Heart left ventricle (tissue), 16 donors: ENCODE measurements around the gene HPSE2. TPM values are rescaled to one million over a fixed set of nuclear protein-coding genes. Genes with fewer than 3 reads are reported as not detected.

Source experiments
- ATAC-seq, 4 donors: fragments of 200-7000 bp; cut with Tn5 transposase; one replicate each; pipeline ENCODE4 v1.9.1; 2020 to 2022; ENCODE audit warnings: moderate library complexity in 4 of 4, mild to moderate bottlenecking in 3 of 4, moderate number of reproducible peaks in 1 of 4
- DNase-seq, 5 donors: peaks; one replicate each; pipeline ENCODE4 v3.0.0-alpha.2; 2020
- H3K27ac ChIP-seq, 12 donors: fragments of 200-600 bp; sonication (generic) in 4 of 12; one replicate each; pipeline versions ENCODE4 v1.5.0 to v1.8.0; 2016 to 2022; ENCODE audit warnings: mild to moderate bottlenecking in 2 of 12
- H3K27me3 ChIP-seq, 9 donors: fragments of 200-600 bp; sonication (generic) in 2 of 9; one replicate each; pipeline versions ENCODE4 v1.5.1 to v1.8.0; 2016 to 2022; ENCODE audit warnings: mild to moderate bottlenecking in 3 of 9
- H3K36me3 ChIP-seq, 9 donors: fragments of 200-600 bp; sonication (generic) in 2 of 9; one replicate each; pipeline versions ENCODE4 v1.5.0 to v1.8.0; 2018 to 2022; ENCODE audit warnings: mild to moderate bottlenecking in 2 of 9
- H3K4me1 ChIP-seq, 12 donors: fragments of 200-600 bp; sonication (generic) in 4 of 12; one replicate each; pipeline versions ENCODE4 v1.5.0 to v1.8.0; 2016 to 2022; ENCODE audit warnings: mild to moderate bottlenecking in 3 of 12
- H3K4me3 ChIP-seq, 12 donors: fragments of 200-600 bp; sonication (generic) in 4 of 12; one replicate each; pipeline versions ENCODE4 v1.5.0 to v1.8.0; 2017 to 2022; ENCODE audit warnings: mild to moderate bottlenecking in 9 of 12, moderate library complexity in 4 of 12
- H3K9me3 ChIP-seq, 12 donors: fragments of 200-600 bp; sonication (generic) in 4 of 12; one replicate each; pipeline versions ENCODE4 v1.5.0 to v1.8.0; 2016 to 2022; ENCODE audit warnings: mild to moderate bottlenecking in 1 of 12
- POLR2A ChIP-seq, 2 donors: fragments of 450-650 bp; IDR thresholded peaks; one replicate each; pipeline ENCODE4 v1.6.1; 2017; ENCODE audit warnings: antibody characterized with exemption in 2 of 2, mild to moderate bottlenecking in 2 of 2, moderate library complexity in 2 of 2
- WGBS, 4 donors: extraction: QIAGEN DNeasy Blood & Tissue Kit in 2 of 4; methylation state at CpG; one replicate each; pipeline versions ENCODE4 v1.1.5 to v1.1.7; 2013 to 2018; 5-methylcytosine and 5-hydroxymethylcytosine counted together
- intact Hi-C, 10 donors: fragments of 100-400 bp; cut with DNase I; formaldehyde crosslinking; loops; one replicate each; pipeline versions ENCODE4 v1.11.1 to v1.14.2; 2022
- polyA plus RNA-seq, 2 donors: library from polyadenylated mRNA; stranded (reverse); fragments of 200-250 nt; gene quantifications; one replicate each; pipeline ENCODE4 v1.2.3, GENCODE V29; 2013
- total RNA-seq, 9 donors: library from RNA; depleted of rRNA in 2 of 9; stranded (reverse); fragments of >200 nt in 2 of 9; fragmentation: NEBNext Ultra II Directional in 3 of 9; extraction: Animal tissue kit (Norgen Biotek cat#: 25700) in 3 of 9; gene quantifications; one replicate each; pipeline versions ENCODE4 v1.1.0 to v1.2.4, GENCODE V29; 2016 to 2023
- TF ChIP-seq, protein P1 (sequence below), 12 donors: fragments of 200-600 bp; sonication (generic) in 4 of 12; IDR thresholded peaks; one replicate each; pipeline versions ENCODE4 v1.5.0 to v1.8.0; 2018 to 2022; ENCODE audit warnings: antibody characterized with exemption in 12 of 12, mild to moderate bottlenecking in 5 of 12
- donor health status: ischemic (EF 13 %, LVEDD 7.1; RV severe dilation, severe dysfunction).
- donor health status: healthy with polysubstance abuse.
- donor health status: DM: no; HTN: yes; CAD: no.
- donor health status: DM: no; HTN: no; CAD: no.
- donor health status: ischemic (EF 25% LVEDD 6.9; RV normal size, moderate dysfunction).
- donor health status: ischemic (EF 25% LVEDD 5.7; RV mildly dilated, moderate dysfunction).
- donor health status: healthy.
- donor health status: DM: yes; HTN: yes; CAD: no.
- donor health status: ischemic (EF 35%, LVEDD 5.7; RV mildly dilated, moderate dysfunction).
- donor health status: nonischemic (EF 11% LVEDD 7.7; RV severe dilation, severe dysfunction).
- donor health status: DM: yes; HTN: yes; CAD: no.
- donor health status: PGD.
- donor health status: ischemic (EF 29% LVEDD 5.4; RV normal size, mild dysfunction).
- donor health status: nonischemic (EF 23%, LVEDD 6.1; RV moderate dilation, normal function).

HPSE2 gene
- total and polyA plus RNA-seq, 11 donors = 0.06 to 0.18 (median 0.12) TPM; not detected in 3

DNA sequence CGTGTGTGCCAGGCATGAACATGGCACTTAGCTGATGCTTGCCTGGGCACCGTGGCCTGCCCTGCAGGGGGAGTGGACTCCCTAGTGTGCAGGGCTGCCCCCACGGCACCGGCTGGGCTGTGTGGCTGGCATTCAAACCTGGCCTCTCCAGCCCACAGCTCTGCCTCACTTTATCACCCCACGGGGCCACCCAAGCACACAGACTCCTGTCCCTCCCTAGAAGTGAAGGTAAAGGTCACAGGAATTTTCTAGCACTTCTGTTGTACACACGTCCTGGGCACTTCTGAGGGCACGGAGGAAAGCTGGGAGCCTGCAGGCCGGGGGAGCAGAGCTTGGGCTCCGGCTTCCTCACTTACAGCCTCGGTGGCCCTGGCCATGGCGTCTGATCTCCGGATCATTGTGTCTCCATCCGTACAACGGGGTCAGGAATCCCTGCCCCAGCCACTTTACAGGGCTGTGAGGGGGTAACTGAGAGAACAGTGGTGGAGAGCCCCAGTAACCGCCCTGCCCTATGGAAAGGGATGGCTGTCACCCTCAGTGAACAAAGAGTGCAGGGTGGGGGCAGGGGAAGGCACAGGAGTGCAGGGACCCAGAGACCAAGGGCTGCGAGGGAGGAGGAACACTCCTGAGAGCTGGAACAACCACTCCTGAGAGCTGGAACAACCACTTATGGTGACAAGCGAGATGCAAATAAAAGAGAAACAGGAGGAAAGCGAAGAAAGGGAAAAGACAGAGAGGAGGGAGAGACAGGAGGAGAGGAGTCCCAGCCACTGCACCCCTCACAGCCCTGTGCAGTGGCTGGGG lies 816.8 kb downstream of the HPSE2 start:
- Histone ChIP-seq H3K4me3 (no peak overlapping the region), H3K27me3 (no peaks in the 10 kb centered on the region), H3K4me1 (peaks cover 0 to 28% (median 18%) of the 10 kb centered on the region in 12 donors), H3K9me3 (no peaks in the 10 kb centered on the region), H3K27ac (no peak overlapping the region), H3K36me3 (peaks cover 0 to 73% (median 47%) of the 10 kb centered on the region in 9 donors)
- TF ChIP-seq, protein P1, sequence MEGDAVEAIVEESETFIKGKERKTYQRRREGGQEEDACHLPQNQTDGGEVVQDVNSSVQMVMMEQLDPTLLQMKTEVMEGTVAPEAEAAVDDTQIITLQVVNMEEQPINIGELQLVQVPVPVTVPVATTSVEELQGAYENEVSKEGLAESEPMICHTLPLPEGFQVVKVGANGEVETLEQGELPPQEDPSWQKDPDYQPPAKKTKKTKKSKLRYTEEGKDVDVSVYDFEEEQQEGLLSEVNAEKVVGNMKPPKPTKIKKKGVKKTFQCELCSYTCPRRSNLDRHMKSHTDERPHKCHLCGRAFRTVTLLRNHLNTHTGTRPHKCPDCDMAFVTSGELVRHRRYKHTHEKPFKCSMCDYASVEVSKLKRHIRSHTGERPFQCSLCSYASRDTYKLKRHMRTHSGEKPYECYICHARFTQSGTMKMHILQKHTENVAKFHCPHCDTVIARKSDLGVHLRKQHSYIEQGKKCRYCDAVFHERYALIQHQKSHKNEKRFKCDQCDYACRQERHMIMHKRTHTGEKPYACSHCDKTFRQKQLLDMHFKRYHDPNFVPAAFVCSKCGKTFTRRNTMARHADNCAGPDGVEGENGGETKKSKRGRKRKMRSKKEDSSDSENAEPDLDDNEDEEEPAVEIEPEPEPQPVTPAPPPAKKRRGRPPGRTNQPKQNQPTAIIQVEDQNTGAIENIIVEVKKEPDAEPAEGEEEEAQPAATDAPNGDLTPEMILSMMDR (IDR thresholded peaks at IDR 0.05) = no peak
- TF ChIP-seq POLR2A (IDR thresholded peaks at IDR 0.05) = no peak
- ATAC-seq (no peak), DNase-seq (no peak)
- intact Hi-C loops = loop anchor here in 2 of 10 donors (5.0 to 10.0 kb wide), 2 partner anchors 152 to 274 kb away; partner anchors contain the start of gene LOXL4 (in 1 of the 2)
- WGBS, 4 donors = 91 to 96% (median 93%) methylated on average over 17 to 18 of the region's 18 CpGs

DNA sequence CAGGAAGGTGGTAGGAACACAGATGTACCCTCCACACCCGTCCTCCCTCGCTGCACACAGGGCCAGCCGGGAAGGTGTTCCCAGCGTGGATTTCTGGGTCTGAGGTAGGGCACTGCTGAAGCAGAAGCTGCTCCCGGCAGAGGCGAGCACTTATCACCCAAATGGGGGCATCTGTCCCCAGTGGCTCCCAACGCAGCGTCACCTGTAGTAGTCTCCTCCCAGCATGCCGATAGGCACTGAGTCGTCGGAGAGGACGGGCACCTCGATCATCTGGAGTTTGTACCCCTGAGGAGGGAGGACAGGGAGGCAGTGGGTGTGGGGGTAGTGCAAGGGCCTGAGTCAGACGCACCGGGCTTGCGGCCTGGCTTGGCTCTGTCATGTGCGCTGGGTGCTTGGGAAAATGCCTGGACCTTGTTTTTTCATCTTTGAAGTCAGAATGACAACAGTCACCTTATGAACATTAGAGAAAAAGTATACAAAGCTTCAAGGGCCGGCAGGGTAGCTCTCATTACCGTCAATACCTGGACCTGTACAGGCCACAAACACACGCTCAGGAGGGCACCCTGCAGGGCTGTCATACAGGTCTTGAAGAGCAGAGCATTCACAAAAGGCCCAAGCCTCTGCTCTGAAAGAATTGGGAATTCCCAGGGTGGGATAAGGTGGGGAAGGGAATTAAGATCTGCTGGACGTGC lies 817.5 kb downstream of the HPSE2 start:
- H3K27ac ChIP-seq = no peak overlapping the region
- no peak for TF ChIP-seq POLR2A (IDR thresholded peaks at IDR 0.05)
- TF ChIP-seq, protein P1 (IDR thresholded peaks at IDR 0.05) = no peak
- H3K4me1 ChIP-seq = peaks cover 0 to 29% (median 20%) of the 10 kb centered on the region in 12 donors
- WGBS, 4 donors = 93 to 96% (median 94%) methylated on average over 20 to 21 of the region's 21 CpGs
- intact Hi-C loops = loop anchor here in 2 of 10 donors (5.0 to 10.0 kb wide), 2 partner anchors 151 to 273 kb away; partner anchors contain the start of gene LOXL4 (in 1 of the 2)
- H3K9me3 ChIP-seq = no peaks in the 10 kb centered on the region
- DNase-seq = no peak
- no peak overlapping the region for H3K4me3 ChIP-seq
- H3K27me3 ChIP-seq = no peaks in the 10 kb centered on the region
- peaks cover 0 to 66% (median 41%) of the 10 kb centered on the region in 9 donors for H3K36me3 ChIP-seq
- no peak for ATAC-seq

DNA sequence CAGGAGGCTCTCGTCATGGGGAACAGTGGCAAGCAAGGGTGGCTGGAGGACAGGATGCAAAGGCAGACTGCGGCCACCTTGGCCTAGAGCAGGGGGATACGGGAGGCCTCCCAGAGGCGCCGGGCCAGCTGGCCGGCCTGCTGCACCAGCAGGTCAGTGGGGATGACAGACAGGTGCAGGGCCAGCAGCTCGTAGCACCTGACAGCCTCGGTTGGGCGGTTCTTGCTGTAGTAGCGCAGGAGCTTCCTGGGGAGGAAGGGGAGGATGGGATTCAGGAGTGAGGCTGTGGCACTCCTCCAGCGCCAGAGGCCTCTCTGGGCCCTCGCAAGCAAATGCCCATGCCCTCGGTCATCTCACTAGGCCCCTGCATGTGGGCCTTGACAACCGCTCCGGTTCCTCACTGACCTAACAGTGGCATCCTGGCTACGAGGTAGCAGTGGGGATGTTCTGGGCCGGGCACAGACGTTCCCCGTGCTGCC lies 818.1 kb downstream of the HPSE2 start:
- TF ChIP-seq, protein P1 (IDR thresholded peaks at IDR 0.05) = no peak
- peaks cover 0 to 60% (median 40%) of the 10 kb centered on the region in 9 donors for H3K36me3 ChIP-seq
- 90 to 96% (median 95%) methylated on average over 3 to 19 of the region's 19 CpGs for WGBS, 4 donors
- DNase-seq (no peak), ATAC-seq (no peak)
- H3K27me3 ChIP-seq = no peaks in the 10 kb centered on the region
- intact Hi-C loops = loop anchor here in 2 of 10 donors (5.0 to 10.0 kb wide), 2 partner anchors 150 to 273 kb away; partner anchors contain the start of gene LOXL4 (in 1 of the 2)
- H3K27ac ChIP-seq = no peak overlapping the region
- no peak overlapping the region for H3K4me3 ChIP-seq
- H3K9me3 ChIP-seq = no peaks in the 10 kb centered on the region
- peaks cover 0 to 30% (median 20%) of the 10 kb centered on the region in 12 donors for H3K4me1 ChIP-seq
